BE2C (cell line): ENCODE results near the gene FAM174B.
A peak's percentile ranks its signal among the peaks of the same experiment; 100 is the strongest.

Experiments
- DNase-seq: peaks from one replicate; pipeline ENCODE4 v3.0.0-alpha.2; 2020
- H3K27me3 ChIP-seq: fragments of 250-450 bp; sonication (Bioruptor Pico); 2 replicates; pipeline ENCODE4 v1.5.1; 2020; ENCODE audit warnings: mild to moderate bottlenecking
- H3K36me3 ChIP-seq: fragments of 250-450 bp; sonication (Bioruptor Pico); 2 replicates; pipeline ENCODE4 v1.5.1; 2020; ENCODE audit warnings: mild to moderate bottlenecking
- H3K4me1 ChIP-seq: fragments of 250-450 bp; sonication (Bioruptor Pico); 2 replicates; pipeline ENCODE4 v1.5.1; 2020
- H3K4me3 ChIP-seq: 2 replicates; pipeline ENCODE4 v1.5.1; 2011; ENCODE audit warnings: low read depth, low read length
- H3K9me3 ChIP-seq: fragments of 250-450 bp; sonication (Bioruptor Pico); 2 replicates; pipeline ENCODE4 v1.5.1; 2020
- CTCF ChIP-seq: IDR thresholded peaks from 2 replicates; pipeline ENCODE4 v1.5.1; 2012; ENCODE audit warnings: mild to moderate bottlenecking, low read depth, low read length

The FAM174B gene

GRCh38 chr15:92645051-92645631 lies 10.4 kb downstream of the FAM174B start:
- no peak for DNase-seq
- Histone ChIP-seq H3K4me1 (peaks cover 3% of the 10 kb centered on the region; the same call in 1 of the 2 replicates), H3K9me3 (no peaks in the 10 kb centered on the region), H3K4me3 (no peak overlapping the region), H3K27me3 (no peaks in the 10 kb centered on the region), H3K36me3 (no peaks in the 10 kb centered on the region)
- TF ChIP-seq CTCF = no peak

GRCh38 chr15:92643849-92644815 lies 11.4 kb downstream of the FAM174B start:
- no peak for DNase-seq
- H3K4me1 ChIP-seq = 0 out of 2 replicates have a peak, but pooled peaks cover 3% of the 10 kb centered on the region
- no peak for TF ChIP-seq CTCF
- no peak overlapping the region for H3K4me3 ChIP-seq
- no peaks in the 10 kb centered on the region for H3K27me3 ChIP-seq
- H3K36me3 ChIP-seq = no peaks in the 10 kb centered on the region
- H3K9me3 ChIP-seq = no peaks in the 10 kb centered on the region

GRCh38 chr15:92638709-92639365 lies 16.7 kb downstream of the FAM174B start:
- TF ChIP-seq CTCF = no peak
- no peaks in the 10 kb centered on the region for H3K9me3 ChIP-seq
- no peaks in the 10 kb centered on the region; the same call in 1 of the 2 replicates for H3K4me1 ChIP-seq
- H3K36me3 ChIP-seq = no peaks in the 10 kb centered on the region
- H3K4me3 ChIP-seq = no peak overlapping the region
- no peak for DNase-seq
- no peaks in the 10 kb centered on the region for H3K27me3 ChIP-seq

GRCh38 chr15:92638291-92638708 lies 17.3 kb downstream of the FAM174B start:
- TF ChIP-seq CTCF = no peak
- DNase-seq = no peak
- Histone ChIP-seq H3K36me3 (no peaks in the 10 kb centered on the region), H3K4me1 (no peaks in the 10 kb centered on the region; the same call in 1 of the 2 replicates), H3K9me3 (no peaks in the 10 kb centered on the region), H3K4me3 (no peak overlapping the region), H3K27me3 (no peaks in the 10 kb centered on the region)

GRCh38 chr15:92637626-92638025 lies 17.9 kb downstream of the FAM174B start:
- Histone ChIP-seq H3K9me3 (no peaks in the 10 kb centered on the region), H3K4me1 (no peaks in the 10 kb centered on the region; the same call in 1 of the 2 replicates), H3K4me3 (no peak overlapping the region), H3K27me3 (no peaks in the 10 kb centered on the region), H3K36me3 (no peaks in the 10 kb centered on the region)
- no peak for TF ChIP-seq CTCF
- DNase-seq = peak; percentile 80
